ENCODE measurements around the gene FLG2.

- TF ChIP-seq CTCF (IDR thresholded peaks at IDR 0.05) (no peak), POLR2AphosphoS5 (IDR thresholded peaks at IDR 0.05; ENCODE audit: insufficient read depth in 1 of 2, low read depth in 1 of 2) (no peak), POLR2A (IDR thresholded peaks at IDR 0.05) (no peak)
Measured at GRCh38 chr1:152356736-152357135, 3.1 kb downstream of the FLG2 start.

Data from vagina (tissue), 2 donors.